HG02798 (cell line): ENCODE results near the gene RASL12.
"Not testable (repeated sequence)": the region's sequence is repeated elsewhere in the genome, so short reads cannot be mapped to it uniquely, and the experiment has no call there.

Source experiments
- ATAC-seq: cut with Tn5 transposase; IDR thresholded peaks from one replicate; pipeline ENCODE4 v1.9.1; 2021; ENCODE audit warnings: mild to moderate bottlenecking; ENCODE audit not compliant: unreplicated experiment, poor library complexity

The RASL12 gene

DNA sequence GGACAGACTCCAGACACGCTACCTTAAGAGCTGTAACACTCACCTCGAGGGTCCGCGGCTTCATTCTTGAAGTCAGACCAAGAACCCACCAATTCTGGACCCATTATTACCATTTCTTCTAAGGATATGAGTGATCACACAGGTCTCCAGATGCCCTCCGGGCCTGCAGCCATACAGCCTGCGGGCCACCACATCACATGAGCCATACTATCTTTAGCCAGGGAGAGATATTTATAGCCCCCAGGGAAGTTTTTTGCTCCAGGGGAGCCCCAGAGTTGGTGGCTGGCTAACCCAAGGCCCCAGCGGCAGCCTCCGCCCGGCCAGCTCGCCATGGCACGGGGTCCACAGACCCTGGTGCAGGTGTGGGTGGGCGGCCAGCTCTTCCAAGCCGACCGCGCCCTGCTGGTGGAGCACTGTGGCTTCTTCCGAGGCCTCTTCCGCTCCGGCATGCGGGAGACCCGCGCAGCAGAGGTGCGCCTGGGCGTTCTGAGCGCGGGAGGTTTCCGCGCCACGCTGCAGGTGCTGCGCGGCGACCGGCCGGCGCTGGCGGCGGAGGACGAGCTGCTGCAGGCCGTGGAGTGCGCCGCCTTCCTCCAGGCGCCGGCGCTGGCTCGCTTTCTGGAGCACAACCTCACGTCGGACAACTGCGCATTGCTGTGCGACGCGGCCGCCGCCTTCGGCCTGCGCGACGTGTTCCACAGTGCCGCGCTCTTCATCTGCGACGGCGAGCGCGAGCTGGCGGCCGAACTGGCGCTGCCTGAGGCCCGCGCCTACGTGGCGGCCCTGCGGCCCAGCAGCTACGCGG lies 8.9 kb upstream of the RASL12 start, which contains the start of gene KBTBD13:
Gene KBTBD13, plus strand, starts transcription at position 261 of the 805 bp plus-strand sequence. Its CDS starts 70 bp downstream, at position 331.
- no peak for ATAC-seq

DNA sequence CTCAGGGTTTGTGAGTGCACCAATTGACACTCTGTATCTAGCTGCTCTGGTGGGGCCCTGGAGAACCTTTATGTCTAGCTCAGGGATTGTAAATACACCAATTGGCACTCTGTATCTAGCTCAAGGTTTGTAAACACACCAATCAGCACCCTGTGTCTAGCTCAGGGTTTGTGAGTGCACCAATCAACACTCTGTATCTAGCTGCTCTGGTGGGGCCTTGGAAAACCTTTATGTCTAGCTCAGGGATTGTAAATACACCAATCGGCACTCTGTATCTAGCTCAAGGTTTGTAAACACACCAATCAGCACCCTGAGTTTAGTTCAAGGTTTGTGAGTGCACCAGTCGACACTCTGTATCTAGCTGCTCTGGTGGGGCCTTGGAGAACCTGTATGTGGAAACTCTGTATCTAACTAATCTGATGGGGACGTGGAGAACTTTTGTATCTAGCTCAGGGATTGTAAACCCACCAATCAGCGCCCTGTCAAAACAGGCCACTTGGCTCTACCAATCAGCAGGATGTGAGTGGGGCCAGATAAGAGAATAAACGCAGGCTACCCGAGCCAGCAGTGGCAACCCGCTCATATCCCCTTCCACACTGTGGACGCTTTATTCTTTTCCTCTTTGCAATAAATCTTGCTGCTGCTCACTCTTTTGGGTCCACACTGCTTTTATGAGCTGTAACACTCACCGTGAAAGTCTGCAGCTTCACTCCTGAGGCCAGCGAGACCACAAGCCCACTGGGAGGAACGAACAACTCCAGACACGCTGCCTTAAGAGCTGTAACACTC lies 8.0 kb upstream of the RASL12 start:
- ATAC-seq, result not testable (repeated sequence)

DNA sequence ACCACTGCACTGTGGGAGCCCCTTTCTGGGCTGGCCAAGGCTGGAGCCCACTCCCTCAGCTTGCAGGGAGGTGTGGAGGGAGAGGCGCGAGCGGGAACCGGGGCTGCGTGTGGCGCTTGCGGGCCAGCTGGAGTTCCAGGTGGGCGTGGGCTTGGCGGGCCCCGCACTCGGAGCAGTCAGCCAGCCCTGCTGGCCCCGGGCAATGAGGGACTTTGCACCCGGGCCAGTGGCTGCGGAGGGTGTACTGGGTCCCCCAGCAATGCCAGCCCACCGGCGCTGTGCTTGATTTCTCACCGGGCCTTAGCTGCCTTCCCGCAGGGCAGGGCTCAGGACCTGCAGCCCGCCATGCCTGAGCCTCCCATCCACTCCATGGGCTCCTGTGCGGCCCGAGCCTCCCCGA lies 7.2 kb upstream of the RASL12 start:
- not testable (repeated sequence) for ATAC-seq

DNA sequence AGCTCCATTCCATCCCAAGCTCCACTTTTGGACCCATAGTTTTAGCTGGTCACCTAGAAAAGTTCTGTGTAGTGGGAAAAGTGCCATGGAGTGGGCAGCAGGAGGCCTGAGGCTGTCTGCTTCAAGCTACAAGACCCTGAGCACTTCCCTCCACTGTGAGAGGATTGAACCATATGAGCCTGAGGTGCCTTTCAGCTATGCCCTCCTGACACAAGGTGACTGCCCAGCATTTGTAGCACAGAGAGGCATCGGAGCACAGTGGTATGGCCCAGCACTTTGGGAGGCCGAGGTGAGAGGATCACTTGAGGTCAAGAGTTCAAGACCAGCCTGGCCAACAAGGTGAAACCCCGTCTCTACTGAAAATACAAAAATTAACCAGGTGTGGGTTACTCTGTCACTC lies 4.8 kb upstream of the RASL12 start:
- ATAC-seq, result no peak

DNA sequence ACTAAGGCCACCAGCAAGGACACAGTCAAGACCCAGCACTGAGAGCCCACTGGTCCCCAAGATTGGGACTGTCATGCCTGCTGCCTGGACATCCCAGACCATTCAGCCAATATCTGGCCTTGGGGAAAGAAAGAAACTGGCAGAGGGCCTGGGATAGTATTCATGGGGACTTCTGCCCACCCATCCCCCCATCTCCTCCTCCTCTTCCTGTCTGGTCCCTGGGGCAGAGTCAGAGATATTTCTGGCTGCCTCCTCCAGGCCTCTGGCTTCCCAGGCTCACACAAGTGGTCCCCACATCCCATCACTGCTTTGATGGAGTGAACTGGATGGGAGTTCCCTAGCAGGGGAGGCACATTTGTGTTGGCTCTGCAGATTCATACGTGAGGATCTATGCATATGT lies 4.2 kb upstream of the RASL12 start:
- no peak for ATAC-seq

DNA sequence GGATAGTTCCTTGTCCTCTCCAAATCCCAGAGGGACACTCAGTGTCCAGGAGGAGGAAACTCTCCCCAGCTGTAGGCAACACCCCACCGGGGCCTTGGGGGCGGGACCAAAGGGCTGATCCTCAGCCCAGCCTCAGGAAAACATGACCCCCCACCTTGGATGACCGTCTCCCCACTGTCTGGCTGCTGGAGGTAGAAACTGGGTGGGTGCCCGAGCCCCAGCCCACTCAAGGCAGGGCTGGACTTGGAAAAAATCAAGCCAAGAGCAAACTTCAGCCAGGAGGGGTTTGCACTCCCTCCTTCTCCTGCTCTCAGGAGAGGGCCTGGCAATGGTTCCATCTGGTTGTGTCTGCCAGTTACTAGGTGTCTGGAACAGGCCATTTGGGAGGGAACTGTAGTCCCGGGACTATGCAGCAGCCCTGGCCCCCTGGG lies 3.6 kb upstream of the RASL12 start:
- no peak for ATAC-seq

DNA sequence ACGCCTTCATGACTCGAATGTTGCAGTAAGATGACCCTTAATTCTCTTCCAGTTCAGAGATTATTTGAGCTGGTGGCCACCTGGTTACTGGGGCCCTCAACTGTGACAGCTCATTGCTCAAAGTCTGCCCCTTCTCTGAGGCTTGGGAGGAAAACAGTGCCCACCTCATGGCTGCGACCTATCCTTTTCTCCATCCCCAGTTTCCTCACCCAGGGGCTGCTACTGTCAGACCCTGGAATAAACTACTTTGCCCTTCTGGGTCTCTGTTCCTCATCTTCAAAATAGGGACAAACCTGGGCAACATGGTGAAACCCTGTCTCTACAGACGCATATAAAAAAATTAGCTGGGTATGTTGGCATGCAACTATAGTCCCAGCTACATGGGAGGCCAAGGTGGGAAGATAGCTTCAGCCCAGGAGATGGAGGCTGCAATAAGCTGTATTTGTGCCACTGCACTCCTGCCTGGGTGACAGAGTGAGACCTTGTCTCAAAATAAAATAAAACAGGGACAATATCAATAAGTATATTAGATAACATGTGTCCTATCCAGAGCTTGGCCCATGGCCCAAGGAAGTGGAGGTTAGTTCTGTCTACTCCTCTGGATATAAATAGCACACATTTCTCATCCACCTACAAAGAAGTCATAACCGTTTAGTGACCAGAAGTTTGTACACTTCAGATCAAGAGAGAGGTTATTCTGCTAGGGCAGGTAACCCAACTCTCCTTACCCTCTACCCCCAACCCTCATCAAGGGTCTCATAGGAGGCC lies 2.2 kb upstream of the RASL12 start:
- ATAC-seq, result no peak

DNA sequence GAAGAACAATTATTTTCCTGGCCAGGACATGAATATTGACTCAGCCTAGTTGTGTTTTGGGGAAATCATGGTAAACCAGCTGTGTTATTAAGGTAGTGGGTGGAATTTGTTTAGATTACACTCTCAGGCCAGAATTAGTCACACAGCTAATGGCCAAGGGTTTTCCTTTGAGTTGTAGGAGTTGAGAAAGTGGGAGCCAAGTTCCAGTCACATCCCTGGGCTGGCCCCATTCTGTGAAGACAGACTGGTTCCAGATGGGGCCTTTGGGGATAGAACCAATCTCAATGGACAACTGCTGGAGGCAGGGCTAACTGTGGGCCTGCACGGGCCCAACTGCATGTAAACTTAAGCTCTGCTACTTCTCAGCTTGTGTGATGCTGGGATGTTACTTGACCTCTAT lies 1.4 kb upstream of the RASL12 start:
- ATAC-seq, result no peak

DNA sequence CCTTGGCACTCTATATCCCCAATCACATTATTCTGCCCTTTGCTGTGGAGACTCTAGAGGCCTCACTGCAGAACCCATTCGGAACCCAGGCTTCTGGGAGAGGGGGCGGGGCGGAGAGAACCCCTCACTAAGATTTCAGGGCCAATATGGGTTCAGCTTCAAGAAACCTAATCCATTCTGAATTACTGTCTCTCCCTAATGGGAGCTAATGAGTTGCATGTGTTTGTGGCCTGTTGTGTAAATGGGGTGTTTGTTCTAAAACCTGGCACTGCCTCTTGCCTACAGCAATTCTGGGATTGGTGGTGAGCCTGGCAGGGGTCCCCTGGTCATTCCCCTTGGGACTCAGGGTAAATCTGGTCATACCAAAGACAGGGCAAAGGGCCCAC lies 605 bp upstream of the RASL12 start:
- ATAC-seq, result no peak

DNA sequence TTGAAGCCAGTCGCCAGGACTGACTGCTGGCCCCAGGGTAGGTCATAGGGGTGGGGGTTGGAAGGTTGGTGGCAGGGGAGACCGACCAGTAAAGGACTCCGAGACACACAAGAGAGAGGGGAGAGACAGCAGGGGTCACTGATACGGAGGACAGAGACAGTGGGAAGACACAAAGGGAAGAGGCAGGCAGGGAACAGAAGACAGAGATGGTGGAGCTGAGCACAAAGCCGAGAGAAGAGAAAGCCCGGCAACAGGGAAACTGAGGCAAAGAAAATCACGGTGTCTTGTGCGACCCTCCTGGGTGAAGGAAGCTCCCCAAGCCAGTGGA lies 510 bp downstream of the RASL12 start:
- ATAC-seq, result no peak

DNA sequence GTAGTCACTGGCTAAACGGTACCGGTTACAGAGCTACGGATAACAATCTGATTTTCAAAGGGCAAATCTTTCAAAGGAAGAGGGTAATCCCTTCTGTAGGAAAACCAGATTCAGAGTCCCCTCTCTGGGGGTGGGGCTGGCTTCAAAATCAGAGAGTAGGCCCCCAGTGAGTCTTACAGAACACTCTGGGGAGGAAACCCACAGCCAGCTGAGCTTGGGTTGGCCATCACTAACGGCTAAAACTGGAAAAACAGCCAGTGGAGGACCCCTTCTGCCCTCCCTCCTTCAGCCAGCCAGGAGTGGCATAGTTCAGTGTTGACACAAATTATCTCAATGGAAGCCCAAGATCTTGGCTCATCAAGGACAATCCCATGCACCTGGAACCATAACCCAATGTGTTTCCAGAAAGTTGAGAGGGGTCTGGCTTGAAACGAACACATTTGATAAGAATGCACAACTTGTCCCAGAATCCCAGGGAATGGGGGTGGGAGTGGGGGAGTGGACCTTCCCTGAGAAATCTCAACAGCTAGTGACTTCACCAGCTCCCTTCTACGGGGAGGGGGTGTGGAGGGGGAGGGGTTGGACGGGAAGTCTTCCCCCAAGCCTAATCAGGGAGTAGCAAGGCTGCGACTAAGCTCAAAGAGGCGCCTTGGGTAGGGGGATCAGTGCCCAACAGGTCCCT lies 1.0 kb downstream of the RASL12 start:
- no peak for ATAC-seq

DNA sequence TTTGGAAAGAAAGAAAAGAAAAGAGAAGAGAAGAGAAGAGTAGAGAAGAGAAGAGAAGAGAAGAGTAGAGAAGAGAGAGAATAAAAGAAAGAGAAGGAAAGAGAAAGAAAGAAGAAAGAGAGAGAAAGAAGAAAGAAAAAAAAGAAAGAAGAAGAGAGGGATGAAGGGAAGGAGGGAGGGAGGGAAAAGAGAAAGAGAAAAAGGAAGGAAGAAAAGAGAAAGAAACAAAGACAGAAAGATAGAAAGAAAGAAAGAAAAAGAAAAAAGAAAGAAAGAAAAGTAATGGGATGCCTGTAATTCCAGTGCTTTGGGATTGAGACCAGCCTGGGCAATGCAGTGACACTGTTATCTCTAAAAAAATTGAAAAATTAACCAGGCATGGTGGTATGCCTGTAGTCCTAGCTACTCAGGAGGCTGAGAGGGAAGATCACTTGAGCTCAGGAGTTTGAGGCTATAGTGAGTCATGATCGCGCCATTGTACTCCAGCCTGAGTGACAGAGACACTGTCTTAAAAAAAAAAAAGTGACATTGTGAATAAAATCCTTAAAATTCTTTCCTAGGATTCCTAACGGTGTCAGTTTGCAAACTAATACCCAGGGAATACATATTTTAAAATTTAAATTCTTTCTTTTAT lies 1.7 kb downstream of the RASL12 start:
- ATAC-seq, result no peak

DNA sequence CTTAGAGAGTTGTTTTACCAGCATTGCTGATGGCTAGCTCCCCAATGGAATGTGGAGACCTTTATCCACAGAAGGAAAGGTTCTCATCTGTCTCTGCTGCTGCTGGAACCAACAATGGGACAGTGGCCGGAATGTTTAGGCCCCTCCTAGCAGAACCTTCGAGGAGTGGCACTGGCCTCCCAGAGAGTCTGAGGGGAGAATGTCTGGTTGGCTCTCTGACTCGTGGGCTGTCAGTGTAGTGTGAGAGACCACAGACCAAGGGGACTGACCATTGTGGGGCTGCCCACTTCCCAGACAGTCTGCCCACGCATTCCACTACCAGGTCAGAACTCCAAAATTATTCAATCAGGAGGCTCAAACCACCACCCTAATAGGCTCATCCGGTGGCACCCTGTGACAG lies 5.1 kb downstream of the RASL12 start:
- no peak for ATAC-seq

DNA sequence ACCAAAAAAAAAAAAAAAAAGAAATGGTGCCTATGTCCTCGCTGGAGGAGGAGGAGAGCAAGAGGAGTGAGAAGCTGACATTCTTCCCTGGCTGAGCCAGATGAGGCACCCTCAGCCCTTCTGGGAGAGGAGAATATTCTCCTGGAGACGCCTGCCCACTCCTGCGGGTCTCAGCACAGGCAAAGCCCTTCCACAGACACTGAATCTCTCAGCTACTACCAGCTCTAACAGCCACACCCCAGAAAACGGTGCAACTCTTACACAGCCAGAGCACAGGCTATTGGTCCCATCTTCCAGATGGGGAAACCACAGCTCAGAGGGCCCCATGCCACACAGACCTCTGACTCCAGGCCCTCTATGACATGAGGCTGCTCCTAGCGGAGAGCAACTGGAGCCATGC lies 5.7 kb downstream of the RASL12 start:
- no peak for ATAC-seq

DNA sequence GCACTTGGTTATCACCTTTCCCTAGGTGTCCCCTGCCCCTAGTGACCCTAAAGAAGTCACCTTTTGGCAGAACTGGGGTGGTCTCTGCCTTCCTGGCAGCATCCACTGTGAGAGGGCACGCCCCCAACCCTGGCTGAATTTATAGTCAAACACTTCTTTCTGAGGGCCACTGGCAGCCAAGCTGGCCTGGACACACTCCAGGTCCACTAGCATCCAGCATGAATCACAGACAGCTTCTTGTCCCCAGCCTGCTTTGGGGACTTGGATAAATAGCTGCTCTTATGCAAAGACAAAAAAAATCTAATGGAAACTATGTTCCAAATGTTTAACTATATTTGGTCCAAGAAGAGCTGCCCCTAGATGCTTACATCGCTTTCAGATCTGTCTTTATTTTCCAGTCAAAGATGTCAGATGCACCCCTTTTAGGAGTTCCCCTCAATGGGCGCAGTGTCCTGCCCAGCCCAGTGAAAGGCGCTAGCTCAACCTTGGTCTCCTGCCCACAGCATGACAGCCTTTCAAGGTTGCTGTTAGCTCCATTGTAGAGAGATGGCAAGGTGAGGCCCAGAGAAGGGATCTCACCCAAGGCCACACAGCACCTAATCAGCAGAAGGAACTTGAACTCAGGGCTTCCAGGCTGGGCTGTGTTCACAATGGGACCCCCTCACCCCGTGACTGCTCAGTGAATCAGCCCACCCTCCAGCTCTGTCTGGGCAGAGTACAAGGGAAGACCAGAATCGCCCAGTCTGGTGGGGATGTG lies 7.0 kb downstream of the RASL12 start:
- ATAC-seq, result no peak

DNA sequence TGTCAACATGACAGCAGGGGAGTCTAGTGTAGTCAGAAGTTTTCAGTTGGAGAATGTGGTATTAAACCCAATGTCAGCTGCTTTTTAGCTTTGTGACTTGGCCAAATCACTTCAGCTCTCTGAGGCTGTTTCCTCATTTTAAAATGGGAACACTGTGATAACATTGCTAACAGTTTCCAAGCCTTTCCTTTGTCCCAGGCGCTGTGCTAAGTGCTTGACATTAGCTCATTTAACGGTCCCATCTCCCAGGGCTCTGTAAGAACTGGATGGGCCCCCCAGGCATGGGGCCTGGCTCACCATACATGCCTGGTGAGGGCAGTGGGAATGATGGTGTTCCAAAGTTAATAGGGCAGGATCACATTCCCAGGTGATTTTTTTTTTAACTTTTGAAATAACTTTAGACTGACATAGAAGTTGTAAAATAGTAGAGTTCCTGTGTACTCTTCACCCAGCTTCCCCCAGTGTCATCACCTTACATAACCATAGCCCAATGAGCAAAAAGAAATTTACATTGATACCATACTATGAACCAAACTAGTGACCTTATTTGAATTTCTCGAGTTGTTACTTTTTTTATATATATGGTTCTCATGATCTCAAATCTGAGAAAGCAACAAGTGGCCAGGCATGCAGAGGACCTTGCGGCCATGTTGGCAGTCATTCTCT lies 7.7 kb downstream of the RASL12 start:
- no peak for ATAC-seq

DNA sequence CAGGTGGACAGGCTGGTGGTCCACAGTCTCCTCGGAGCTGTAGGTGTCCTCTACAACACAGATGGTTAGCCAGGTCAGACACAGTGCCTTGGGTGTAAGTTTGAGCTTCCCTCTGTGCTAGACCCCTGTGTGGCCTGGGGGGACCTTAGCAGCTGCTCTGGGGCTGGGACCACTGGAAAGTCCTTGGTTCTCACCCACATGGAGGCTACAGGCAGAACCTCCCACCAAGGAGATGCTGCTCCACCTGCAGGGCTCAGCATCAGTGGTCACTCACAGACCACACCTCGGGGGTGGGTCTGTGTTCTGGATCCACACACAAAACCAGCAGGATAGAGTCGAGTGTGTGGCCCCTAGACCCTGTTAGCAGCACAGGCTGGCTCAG lies 8.4 kb downstream of the RASL12 start:
- no peak for ATAC-seq

DNA sequence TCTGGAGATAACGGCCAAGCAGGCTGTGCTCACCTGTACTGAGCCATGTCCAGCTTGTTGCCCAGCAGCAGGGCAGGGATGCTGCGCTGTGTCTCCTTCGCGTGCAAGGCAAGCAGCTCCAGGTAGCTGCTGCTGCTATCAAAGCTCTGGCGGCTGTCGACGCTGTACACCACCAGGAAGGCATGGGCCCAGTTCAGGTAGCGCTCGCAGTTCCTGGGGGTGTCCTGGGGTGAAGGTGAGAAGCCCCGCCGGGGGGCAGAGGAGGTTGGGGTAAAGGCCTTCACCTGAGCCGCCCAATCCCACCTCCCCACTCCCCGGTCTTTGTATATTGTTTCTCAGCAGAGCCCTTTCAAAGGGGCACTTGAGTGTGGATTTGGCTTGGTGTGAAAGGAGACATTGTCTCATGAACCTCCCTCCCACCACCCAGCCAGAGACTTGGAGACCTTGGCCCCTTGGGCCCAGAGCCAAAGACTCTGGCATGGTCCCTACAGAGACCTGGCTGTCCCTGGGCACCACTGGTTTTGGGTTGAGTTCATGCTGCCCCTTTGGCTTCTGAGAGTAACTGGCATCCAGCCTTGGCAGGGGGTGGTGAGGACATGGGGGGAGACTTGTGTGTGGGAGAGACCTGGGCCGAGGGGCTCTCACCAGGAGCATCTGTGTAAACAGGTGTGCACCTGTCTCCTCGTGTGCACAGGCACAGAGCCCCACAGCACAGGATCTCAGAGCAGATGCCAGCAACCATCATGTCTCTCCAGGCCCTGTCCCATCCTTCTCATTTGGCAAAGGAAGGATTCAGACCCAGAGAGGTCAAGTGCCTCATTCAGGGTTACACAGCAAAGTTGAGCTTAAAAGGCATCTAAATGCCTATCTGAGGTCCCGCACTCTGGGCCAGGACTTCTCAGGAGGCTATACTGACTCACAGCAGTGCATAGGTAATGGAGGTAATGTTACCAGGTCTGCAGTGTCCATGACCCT lies 9.1 kb downstream of the RASL12 start:
- ATAC-seq, result no peak
